Peyer's patch (tissue), 4 donors: Measurements from ENCODE around the gene DNM3. TPM values are rescaled to one million over a fixed set of nuclear protein-coding genes. Genes with fewer than 3 reads are reported as not detected.

ENCODE experiments used
- DNase-seq, 3 donors: peaks; one replicate each; pipeline ENCODE4 v3.0.0-alpha.2; 2017 to 2019
- H3K27ac ChIP-seq, 4 donors: fragments of 200-600 bp; sonication (generic); one replicate each; pipeline ENCODE4 v1.5.1; 2016 to 2019
- H3K27me3 ChIP-seq, 2 donors: fragments of 200-600 bp; sonication (generic); one replicate each; pipeline ENCODE4 v1.5.1; 2019
- H3K36me3 ChIP-seq, 3 donors: fragments of 200-600 bp; sonication (generic); one replicate each; pipeline ENCODE4 v1.5.1; 2016 to 2019
- H3K4me1 ChIP-seq, 4 donors: fragments of 200-600 bp; sonication (generic); one replicate each; pipeline ENCODE4 v1.5.1; 2016 to 2019
- H3K4me3 ChIP-seq, 4 donors: fragments of 200-600 bp; sonication (generic); 1 replicate in 3 of 4; 2 replicates in 1 of 4; pipeline ENCODE4 v1.5.1; 2016 to 2019; ENCODE audit warnings: mild to moderate bottlenecking in 1 of 4
- H3K9me3 ChIP-seq, 4 donors: fragments of 200-600 bp; sonication (generic); one replicate each; pipeline ENCODE4 v1.5.1; 2016 to 2019; ENCODE audit warnings: mild to moderate bottlenecking in 1 of 4
- CTCF ChIP-seq, 6 experiments: fragments of 450-650 bp in 4 of 6; fragments of 200-600 bp in 2 of 6; sonication (generic) in 1 of 6; IDR thresholded peaks; one replicate each; pipeline ENCODE4 v1.5.1; 2017 to 2019; ENCODE audit warnings: antibody characterized with exemption in 6 of 6, mild to moderate bottlenecking in 3 of 6, moderate library complexity in 1 of 6
- POLR2A ChIP-seq, 2 donors: fragments of 450-650 bp; IDR thresholded peaks; one replicate each; pipeline ENCODE4 v1.5.1; 2017; ENCODE audit warnings: antibody characterized with exemption in 2 of 2, mild to moderate bottlenecking in 2 of 2, moderate library complexity in 2 of 2
- total RNA-seq, 4 donors: library from RNA; depleted of rRNA; stranded (reverse); fragments of >200 nt; gene quantifications; one replicate each; pipeline ENCODE4 v1.1.0, GENCODE V29; 2016

The DNM3 gene
- total RNA-seq, 4 donors from 2014 or later = 1.4 to 11.6 (median 2.0) TPM

DNA sequence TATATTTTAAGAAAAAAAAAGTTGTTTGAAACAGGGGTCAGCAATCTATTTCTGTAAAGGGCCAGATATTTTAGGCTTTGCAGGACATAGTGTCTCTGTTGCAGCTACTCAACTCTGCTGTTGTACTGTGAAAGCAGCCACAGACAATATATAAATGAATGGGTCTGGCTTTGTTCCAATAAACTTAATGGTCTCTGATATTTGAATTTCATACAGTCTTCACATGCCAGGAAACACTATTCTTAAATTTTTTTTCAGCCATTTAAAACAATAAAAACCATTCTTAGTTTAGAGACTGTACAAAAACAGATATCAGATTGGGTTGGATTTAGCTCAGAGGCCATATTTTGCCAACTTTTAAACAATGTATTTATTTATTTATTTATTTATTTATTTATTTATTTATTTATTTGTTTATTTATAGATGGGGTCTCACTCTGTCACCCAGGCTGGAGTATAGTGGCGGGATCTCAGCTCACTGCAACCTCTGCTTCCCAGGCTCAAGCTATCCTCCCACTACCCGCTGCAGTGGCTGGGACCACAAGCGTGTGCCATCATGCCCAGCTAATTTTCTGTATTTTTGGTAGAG, 102.8 kb downstream of the DNM3 start:
- Histone ChIP-seq H3K4me3 (no peak overlapping the region), H3K9me3 (no peaks in the 10 kb centered on the region), H3K27ac (no peak overlapping the region), H3K36me3 (no peaks in the 10 kb centered on the region), H3K4me1 (no peaks in the 10 kb centered on the region), H3K27me3 (no peaks in the 10 kb centered on the region)
- no peak for DNase-seq
- TF ChIP-seq CTCF (IDR thresholded peaks at IDR 0.05) (no peak), POLR2A (IDR thresholded peaks at IDR 0.05) (no peak)

DNA sequence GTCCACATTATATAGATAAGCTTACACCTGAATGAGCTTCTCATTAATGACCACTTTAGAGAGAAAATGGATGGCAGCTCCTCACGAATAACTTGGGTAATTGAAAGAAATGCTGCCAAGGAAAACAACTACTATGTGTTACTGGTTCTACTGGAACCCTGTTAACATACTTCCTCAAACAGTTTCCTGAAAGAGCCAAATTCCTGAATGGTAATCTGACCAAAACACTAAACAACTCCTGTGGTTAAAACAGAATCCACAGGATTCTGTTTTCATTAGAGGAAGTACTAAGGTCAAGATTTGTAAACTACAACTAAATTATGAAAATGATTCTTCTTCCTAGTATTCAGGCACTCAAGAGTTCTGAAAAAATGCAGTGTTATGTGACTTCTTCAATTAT, 107.2 kb downstream of the DNM3 start:
- Histone ChIP-seq H3K9me3 (no peaks in the 10 kb centered on the region), H3K4me3 (no peak overlapping the region), H3K36me3 (no peaks in the 10 kb centered on the region), H3K27me3 (no peaks in the 10 kb centered on the region), H3K27ac (no peak overlapping the region), H3K4me1 (no peaks in the 10 kb centered on the region)
- no peak for TF ChIP-seq CTCF (IDR thresholded peaks at IDR 0.05)
- TF ChIP-seq POLR2A (IDR thresholded peaks at IDR 0.05) = no peak
- no peak for DNase-seq

GRCh38 chr1:171949316-171949715, 108.0 kb downstream of the DNM3 start:
- TF ChIP-seq POLR2A (IDR thresholded peaks at IDR 0.05) (no peak), CTCF (IDR thresholded peaks at IDR 0.05) (no peak)
- no peak for DNase-seq
- no peak overlapping the region for H3K4me3 ChIP-seq
- no peaks in the 10 kb centered on the region for H3K9me3 ChIP-seq
- no peak overlapping the region for H3K27ac ChIP-seq
- no peaks in the 10 kb centered on the region for H3K27me3 ChIP-seq
- no peaks in the 10 kb centered on the region for H3K36me3 ChIP-seq
- no peaks in the 10 kb centered on the region for H3K4me1 ChIP-seq

DNA sequence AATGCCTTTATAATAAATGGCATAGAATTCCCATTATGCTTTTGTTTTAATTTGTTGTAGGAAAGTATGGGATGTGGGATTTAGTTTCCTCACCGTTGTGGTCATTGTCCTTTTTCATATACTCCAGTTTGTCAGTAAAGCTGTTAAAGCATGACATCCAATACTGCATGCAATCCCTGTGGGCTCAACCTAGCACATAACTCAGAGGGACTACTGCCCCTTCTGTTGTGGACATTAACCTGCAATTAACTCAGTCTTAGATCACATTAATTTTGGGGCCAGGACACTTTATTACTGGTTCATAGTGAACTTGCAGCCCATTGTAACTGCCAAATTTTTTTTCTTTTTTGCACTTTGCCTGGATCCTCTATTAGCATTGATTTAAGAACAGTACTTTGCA, 112.5 kb downstream of the DNM3 start:
- H3K4me1 ChIP-seq = no peaks in the 10 kb centered on the region
- no peak overlapping the region for H3K4me3 ChIP-seq
- no peaks in the 10 kb centered on the region for H3K27me3 ChIP-seq
- TF ChIP-seq POLR2A (IDR thresholded peaks at IDR 0.05) (no peak), CTCF (IDR thresholded peaks at IDR 0.05) (no peak)
- no peaks in the 10 kb centered on the region for H3K9me3 ChIP-seq
- H3K27ac ChIP-seq = no peak overlapping the region
- no peak for DNase-seq
- H3K36me3 ChIP-seq = no peaks in the 10 kb centered on the region

GRCh38 chr1:171954361-171954760, 113.1 kb downstream of the DNM3 start:
- H3K9me3 ChIP-seq = no peaks in the 10 kb centered on the region
- no peak for DNase-seq
- H3K4me3 ChIP-seq = no peak overlapping the region
- no peaks in the 10 kb centered on the region for H3K36me3 ChIP-seq
- no peaks in the 10 kb centered on the region for H3K27me3 ChIP-seq
- H3K27ac ChIP-seq = no peak overlapping the region
- H3K4me1 ChIP-seq = no peaks in the 10 kb centered on the region
- no peak for TF ChIP-seq CTCF (IDR thresholded peaks at IDR 0.05)
- no peak for TF ChIP-seq POLR2A (IDR thresholded peaks at IDR 0.05)

DNA sequence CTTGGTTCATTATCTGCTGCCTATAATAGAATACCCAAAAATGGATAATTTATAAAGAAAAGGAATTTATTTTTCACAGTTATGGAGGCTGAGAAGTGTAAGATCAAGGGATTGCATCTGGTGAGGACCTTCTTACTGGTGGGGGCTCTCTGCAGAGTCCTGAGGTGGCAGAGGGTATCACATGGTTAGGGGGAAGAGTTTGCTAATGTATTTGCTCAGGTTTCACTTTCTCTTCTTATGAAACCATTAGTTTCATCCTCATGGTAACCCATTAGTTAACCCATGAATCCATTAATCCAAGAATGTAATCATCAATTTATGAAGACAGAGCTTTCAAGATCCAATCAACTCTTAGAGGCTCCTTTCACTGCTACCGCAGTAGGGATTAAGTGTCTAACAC, 120.6 kb downstream of the DNM3 start:
- no peak for DNase-seq
- Histone ChIP-seq H3K27ac (no peak overlapping the region), H3K9me3 (no peaks in the 10 kb centered on the region), H3K27me3 (no peaks in the 10 kb centered on the region), H3K4me1 (no peaks in the 10 kb centered on the region), H3K36me3 (no peaks in the 10 kb centered on the region), H3K4me3 (no peak overlapping the region)
- TF ChIP-seq CTCF (IDR thresholded peaks at IDR 0.05) (no peak), POLR2A (IDR thresholded peaks at IDR 0.05) (no peak)
